HepG2 (cell line): ENCODE data around the gene TBCD. TPM values are rescaled to one million over a fixed set of nuclear protein-coding genes. Genes with fewer than 3 reads are reported as not detected.

Experiments
- ATAC-seq: fragments of 200-7000 bp; cut with Tn5 transposase; 3 replicates; pipeline ENCODE4 v1.9.1; 2020; ENCODE audit warnings: mild to moderate bottlenecking, moderate library complexity
- BruUV-seq: library from RNA; stranded (reverse); fragments of 400-500 nt; replicated peaks from 2 replicates; lab custom pipeline; 2021; lab: Mats Ljungman, UMichigan
- CTCF ChIA-PET: fragments of 300-600 bp; formaldehyde crosslinking; extraction: SDS; loops from one replicate; lab custom pipeline; 2021; ENCODE audit warnings: low total read pairs, inconsistent platforms, low intra/inter-chr PET ratio; lab: Yijun Ruan, JAX
- POLR2A ChIA-PET: fragments of 350-600 bp; sonication (Branson Sonifier 250); formaldehyde crosslinking; loops from one replicate; lab custom pipeline; 2020; ENCODE audit warnings: antibody characterized with exemption, inconsistent platforms; lab: Yijun Ruan, JAX
- DNase-seq: peaks from one replicate; pipeline ENCODE4 v3.0.0-alpha.2; 2015; ENCODE audit warnings: low spot score
- FAIRE-seq: peaks from 3 replicates; lab custom pipeline; 2011; peaks lifted over from hg19 to GRCh38; lab: Jason Lieb, UNC
- H2AFZ ChIP-seq: one replicate; pipeline ENCODE4 v1.6.1; 2011; ENCODE audit warnings: low read length, inconsistent platforms
- H3K27ac ChIP-seq: fragments of 300-600 bp; 3 replicates; pipeline ENCODE4 v1.8.0; 2011; ENCODE audit warnings: mixed run types, mild to moderate bottlenecking, mixed read lengths, low read length, inconsistent platforms; ENCODE audit not compliant: insufficient read depth; ENCODE audit errors: extremely low read length
- H3K27me3 ChIP-seq, 2 experiments: fragments of 200-600 bp in 1 of 2; 2 replicates in 1 of 2; 3 replicates in 1 of 2; pipeline versions ENCODE4 v1.6.0 to v1.8.0; 2011; ENCODE audit warnings: low read length in 2 of 2, mild to moderate bottlenecking in 2 of 2, moderate library complexity in 2 of 2, inconsistent platforms in 1 of 2; ENCODE audit not compliant: insufficient read depth in 2 of 2, control insufficient read depth in 1 of 2
- H3K36me3 ChIP-seq, 2 experiments: fragments of 200-600 bp in 1 of 2; replicated peaks in 1 of 2; 2 replicates in 1 of 2; 3 replicates in 1 of 2; pipeline versions ENCODE4 v1.5.1 to v1.8.0; 2011; ENCODE audit warnings: low read length in 2 of 2, inconsistent platforms in 1 of 2; ENCODE audit not compliant: insufficient read depth in 2 of 2, control insufficient read depth in 1 of 2
- H3K4me1 ChIP-seq: 2 replicates; pipeline ENCODE4 v1.5.1; 2012; ENCODE audit warnings: low read length, inconsistent platforms; ENCODE audit not compliant: insufficient read depth
- H3K4me2 ChIP-seq: 2 replicates; pipeline ENCODE4 v1.6.0; 2011; ENCODE audit warnings: low read depth, low read length, inconsistent platforms
- H3K4me3 ChIP-seq, 3 experiments: fragments of 200-600 bp in 1 of 3; sonication (generic), shearing (Covaris generic) in 1 of 3; replicated peaks in 1 of 3; 2 replicates each; pipeline ENCODE4 v1.5.1; 2011 to 2016; ENCODE audit warnings: low read length in 3 of 3, inconsistent platforms in 2 of 3, low read depth in 2 of 3, mild to moderate bottlenecking in 2 of 3, control low read depth in 1 of 3, mixed read lengths in 1 of 3; ENCODE audit not compliant: insufficient read depth in 1 of 3
- H3K79me2 ChIP-seq: one replicate; pipeline ENCODE4 v1.6.1; 2011; ENCODE audit warnings: low read length, inconsistent platforms; ENCODE audit not compliant: insufficient read depth
- H3K9ac ChIP-seq: 2 replicates; pipeline ENCODE4 v1.6.0; 2011; ENCODE audit warnings: mild to moderate bottlenecking, low read depth, low read length, inconsistent platforms; ENCODE audit not compliant: insufficient read depth
- H3K9me3 ChIP-seq: 2 replicates; pipeline ENCODE4 v1.5.1; 2012; ENCODE audit warnings: mild to moderate bottlenecking, low read length
- H4K20me1 ChIP-seq: 2 replicates; pipeline ENCODE4 v1.6.0; 2011; ENCODE audit warnings: inconsistent platforms, mild to moderate bottlenecking, low read length, moderate library complexity; ENCODE audit not compliant: insufficient read depth
- CREB1 ChIP-seq, 2 experiments: fragments of 450-650 bp in 1 of 2; IDR thresholded peaks; 2 replicates each; pipeline ENCODE4 v1.6.1; 2016 to 2017; ENCODE audit warnings: control low read depth in 1 of 2, mild to moderate bottlenecking in 1 of 2, missing compliant biosample characterization in 1 of 2, missing genetic modification characterization in 1 of 2
- ERF ChIP-seq: IDR thresholded peaks from 2 replicates; pipeline ENCODE4 v1.6.1; 2018; ENCODE audit warnings: missing biosample characterization, missing genetic modification reagents
- GATAD1 ChIP-seq: IDR thresholded peaks from 2 replicates; pipeline ENCODE4 v1.6.1; 2016; ENCODE audit warnings: missing genetic modification reagents, missing compliant biosample characterization
- HIVEP1 ChIP-seq: sonication (generic); formaldehyde crosslinking; IDR thresholded peaks from 2 replicates; pipeline ENCODE4 v1.4.0; 2020; ENCODE audit warnings: mild to moderate bottlenecking, missing genetic modification reagents
- POLR2AphosphoS2 ChIP-seq: IDR thresholded peaks from 2 replicates; pipeline ENCODE4 v1.6.1; 2011; ENCODE audit warnings: low read depth, low read length, improper control_type of control experiment
- SMAD9 ChIP-seq: sonication (generic); formaldehyde crosslinking; IDR thresholded peaks from 2 replicates; pipeline ENCODE4 v1.5.1; 2020; ENCODE audit warnings: mild to moderate bottlenecking, missing genetic modification reagents
- SNAPC4 ChIP-seq: sonication (generic); formaldehyde crosslinking; IDR thresholded peaks from 2 replicates; pipeline ENCODE4 v1.4.0; 2020; ENCODE audit warnings: mild to moderate bottlenecking, missing genetic modification reagents
- TFDP1 ChIP-seq: IDR thresholded peaks from 2 replicates; pipeline ENCODE4 v1.6.1; 2016; ENCODE audit warnings: missing compliant biosample characterization, missing genetic modification reagents, borderline replicate concordance
- ZBTB25 ChIP-seq: IDR thresholded peaks from 2 replicates; pipeline ENCODE4 v1.6.1; 2018; ENCODE audit warnings: missing genetic modification reagents
- ZBTB26 ChIP-seq: IDR thresholded peaks from 2 replicates; pipeline ENCODE4 v1.6.1; 2016; ENCODE audit warnings: missing compliant biosample characterization, missing genetic modification reagents, borderline replicate concordance
- ZNF619 ChIP-seq: sonication (generic); formaldehyde crosslinking; IDR thresholded peaks from 2 replicates; pipeline ENCODE4 v1.4.0; 2020; ENCODE audit warnings: mild to moderate bottlenecking, missing genetic modification reagents
- ZNF792 ChIP-seq: IDR thresholded peaks from 2 replicates; pipeline ENCODE4 v1.6.1; 2016
- WGBS: methylation state at CpG from one replicate; pipeline ENCODE4 v1.1.6; 2017; ENCODE audit warnings: low lambda C conversion rate; 5-methylcytosine and 5-hydroxymethylcytosine counted together
- in situ Hi-C: cut with HindIII; loops from 2 replicates; pipeline ENCODE4 v1.10.0; 2017; ENCODE audit warnings: low pct_unique_long_range_greater_than_20kb; ENCODE audit not compliant: extremely low pct_ligation_motif_present
- intact Hi-C: fragments of 100-400 bp; cut with micrococcal nuclease; formaldehyde crosslinking; loops from one replicate; pipeline ENCODE4 v1.10.0; 2022; ENCODE audit not compliant: unreplicated experiment
- polyA plus RNA-seq, 8 experiments: library from polyadenylated mRNA; depleted of rRNA in 3 of 8; stranded (reverse) in 7 of 8; unstranded in 1 of 8; fragments of >200 nt; fragmentation: Illumina TruSeq in 4 of 8; extraction: Trizol in 4 of 8; gene quantifications; 2 replicates each; pipeline versions ENCODE4 v1.2.1 to v1.2.3, GENCODE V29; 2011 to 2016; ENCODE audit warnings: low read depth in 4 of 8, missing spikeins in 1 of 8, mixed read lengths in 1 of 8; ENCODE audit not compliant: insufficient read depth in 1 of 8
- total RNA-seq, 5 experiments: library from RNA; depleted of rRNA; stranded (reverse); fragments of >200 nt; fragmentation: Illumina TruSeq; extraction: Trizol; gene quantifications; 2 replicates each; pipeline ENCODE4 v1.2.3, GENCODE V29; 2016; ENCODE audit warnings: low read depth in 1 of 5

The TBCD gene
- total and polyA plus RNA-seq, 2 of the 13 experiments (the other 11 are each of a cell fraction or from before 2014, with no cell fraction given) = 33.9 to 54.8 TPM

- H3K4me2 ChIP-seq = peak overlapping the region; percentile 78
- intact Hi-C loops = no loop called here
- peak overlapping the region; percentile 89 for H3K27ac ChIP-seq
- peaks cover 49% of the 10 kb centered on the region for H3K4me1 ChIP-seq
- in situ Hi-C loops = no loop called here
- WGBS = 57% methylated on average over 16 of the region's 30 CpGs
- TSS peak; percentile 93 for BruUV-seq
- H3K9ac ChIP-seq = peak overlapping the region; percentile 64
- H2AFZ ChIP-seq = no peak overlapping the region
- H3K9me3 ChIP-seq = no peaks in the 10 kb centered on the region
- peak overlapping the region in 2 of 3 experiments; percentile 5 to 60; a peak in 3 of 6 replicates for H3K4me3 ChIP-seq
- no peaks in the 10 kb centered on the region for H3K79me2 ChIP-seq
- FAIRE-seq (no peak), ATAC-seq (peak; percentile 62), DNase-seq (peak; percentile 20)
- H3K27me3 ChIP-seq = no peaks in the 10 kb centered on the region
- POLR2A ChIA-PET = interaction anchor here (1.2 to 2.0 kb wide), 3 partner anchors 7 to 14 kb away, joined by 4 to 11 read pairs (median 6); no protein-coding TSS in a partner anchor
- CTCF ChIA-PET = no interaction called here
- no peaks in the 10 kb centered on the region for H4K20me1 ChIP-seq
- H3K36me3 ChIP-seq = peaks cover 2 to 14% of the 10 kb centered on the region in 2 experiments; a peak in 3 of 5 replicates
- no peak for TF ChIP-seq GATAD1 (CRISPR knock-in tag)
- TF ChIP-seq ERF (CRISPR knock-in tag) = peak; percentile 37; the same call in 1 of the 2 replicates
- no peak for TF ChIP-seq ZBTB26 (CRISPR knock-in tag)
- TF ChIP-seq CREB1 (IDR thresholded peaks at IDR 0.05) = no peak
- TF ChIP-seq CREB1 (CRISPR knock-in tag; IDR thresholded peaks at IDR 0.05) = no peak
- 0 out of 2 replicates have a peak, but pooled peaks have one; percentile 0 for TF ChIP-seq ZBTB25 (CRISPR knock-in tag)
- TF ChIP-seq HIVEP1 (CRISPR knock-in tag) = peak; percentile 52
- TF ChIP-seq SNAPC4 (CRISPR knock-in tag) = 0 out of 2 replicates have a peak, but pooled peaks have one; percentile 52
- peak; percentile 15; the same call in 1 of the 2 replicates for TF ChIP-seq TFDP1 (CRISPR knock-in tag)
- 0 out of 2 replicates have a peak, but pooled peaks have one; percentile 41 for TF ChIP-seq SMAD9 (CRISPR knock-in tag)
- TF ChIP-seq POLR2AphosphoS2 = no peak
- peak; percentile 84 for TF ChIP-seq ZNF619 (CRISPR knock-in tag)
- TF ChIP-seq ZNF792 (CRISPR knock-in tag) = 0 out of 2 replicates have a peak, but pooled peaks have one; percentile 13
Measured at GRCh38 chr17:82888583-82889495, 137.0 kb downstream of the TBCD start.
